Neural crest cell (in vitro differentiated cells): Measurements from ENCODE around the gene TRNP1. TPM values are rescaled to one million over a fixed set of nuclear protein-coding genes. Genes with fewer than 3 reads are reported as not detected.

ENCODE experiments used
- DNase-seq: peaks from one replicate; pipeline ENCODE4 v3.0.0; 2021; ENCODE audit warnings: low read depth, mixed read lengths, low spot score
- H3K27ac Mint-ChIP-seq: one replicate; pipeline ENCODE4 v1.8.0; 2021; ENCODE audit warnings: mild to moderate bottlenecking, mixed read lengths; ENCODE audit not compliant: unreplicated experiment
- H3K27me3 Mint-ChIP-seq: 2 replicates; pipeline ENCODE4 v1.8.0; 2021; ENCODE audit warnings: low read depth, mild to moderate bottlenecking, mixed read lengths
- H3K36me3 Mint-ChIP-seq: 2 replicates; pipeline ENCODE4 v1.8.0; 2021; ENCODE audit warnings: low read depth, mild to moderate bottlenecking, mixed read lengths
- H3K4me1 Mint-ChIP-seq: 2 replicates; pipeline ENCODE4 v1.8.0; 2021; ENCODE audit warnings: mixed read lengths
- H3K4me3 Mint-ChIP-seq: one replicate; pipeline ENCODE4 v1.8.0; 2021; ENCODE audit warnings: mild to moderate bottlenecking, mixed read lengths
- H3K9me3 Mint-ChIP-seq: 2 replicates; pipeline ENCODE4 v1.8.0; 2021; ENCODE audit warnings: mixed read lengths
- CTCF ChIP-seq: fragments of 200-600 bp; sonication (generic); conservative IDR thresholded peaks from 2 replicates; pipeline ENCODE4 v1.5.0; 2021; ENCODE audit warnings: antibody characterized with exemption, mild to moderate bottlenecking
- total RNA-seq: library from RNA; stranded (reverse); gene quantifications from 2 replicates; pipeline ENCODE4 v1.2.1, GENCODE V29; 2021

Gene TRNP1
- total RNA-seq, 1 donor from 2014 or later = 18.7 TPM

DNA sequence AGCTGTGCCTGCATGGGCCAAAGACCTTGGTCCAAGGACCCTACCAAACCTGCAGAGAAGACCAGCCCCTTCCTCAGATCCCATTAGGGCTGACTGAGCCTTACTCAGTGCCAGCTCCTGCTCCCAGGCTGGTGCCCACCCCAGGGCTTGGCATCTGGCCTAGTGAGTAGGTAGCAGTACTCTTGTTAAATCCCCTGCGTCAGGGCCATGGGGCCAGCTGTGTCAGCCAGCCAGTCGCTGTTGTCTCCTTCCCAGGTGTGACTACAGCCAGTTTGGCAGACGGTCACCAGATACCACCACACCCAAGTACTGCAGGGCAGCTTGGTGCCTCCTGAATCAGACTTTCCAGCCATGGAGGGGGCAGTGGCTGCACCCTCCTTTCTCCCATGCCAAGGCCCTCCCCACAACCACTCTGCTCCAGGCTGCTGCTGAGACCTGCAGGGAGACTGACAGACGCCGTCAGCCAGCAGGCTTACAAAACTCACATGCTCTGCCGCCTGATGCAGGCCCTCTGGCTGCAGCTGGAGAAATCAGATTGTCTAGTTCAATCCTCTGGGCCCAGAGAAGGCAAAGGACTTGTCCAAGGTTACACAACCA, 16.2 kb downstream of the TRNP1 start:
- Mint-ChIP-seq H3K9me3 (no peaks in the 10 kb centered on the region), H3K27me3 (peaks cover 17% of the 10 kb centered on the region), H3K4me1 (peaks cover 42% of the 10 kb centered on the region), H3K36me3 (no peaks in the 10 kb centered on the region), H3K4me3 (peak overlapping the region; percentile 75), H3K27ac (no peak overlapping the region)
- TF ChIP-seq CTCF = no peak
- no peak for DNase-seq

DNA sequence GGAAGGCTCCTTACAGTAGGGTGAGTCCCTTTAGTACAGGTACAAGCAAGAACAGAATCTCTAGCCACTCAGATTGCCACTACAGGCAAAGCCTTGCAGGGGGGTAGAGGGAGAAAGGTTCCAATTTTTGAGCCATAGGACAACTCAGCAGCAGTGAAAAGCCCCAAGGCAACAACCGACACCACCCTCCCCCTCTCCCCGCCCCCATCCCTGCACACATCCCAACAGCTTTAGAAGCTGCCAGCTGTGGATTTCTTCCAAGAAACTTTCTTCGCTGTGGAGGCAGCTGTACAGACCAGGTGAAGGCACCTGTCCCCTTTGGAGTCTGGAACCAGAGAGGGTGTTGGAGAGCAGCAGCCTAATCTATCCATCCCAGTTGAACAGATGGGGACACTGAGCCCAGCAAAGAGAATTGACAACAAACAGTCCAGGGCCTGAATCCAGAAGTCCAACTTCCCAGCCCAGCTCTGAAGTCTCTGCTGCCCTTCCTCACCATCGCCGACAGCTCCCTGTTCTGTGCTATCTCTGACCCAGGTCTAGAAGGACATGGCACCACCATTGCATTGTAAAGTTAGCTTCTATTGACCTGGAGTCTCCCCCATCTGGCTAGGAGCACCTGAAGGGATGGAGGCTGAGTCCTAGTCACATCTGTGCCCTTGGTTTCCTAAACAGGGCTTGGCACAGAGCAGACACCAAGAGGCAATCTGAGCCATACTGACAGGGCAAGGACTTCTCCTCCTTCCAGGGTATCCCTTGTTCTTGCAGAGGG, 16.9 kb downstream of the TRNP1 start:
- Mint-ChIP-seq H3K27me3 (peaks cover 17% of the 10 kb centered on the region), H3K9me3 (no peaks in the 10 kb centered on the region), H3K27ac (no peak overlapping the region), H3K4me3 (peak overlapping the region; percentile 75), H3K36me3 (no peaks in the 10 kb centered on the region), H3K4me1 (peaks cover 38% of the 10 kb centered on the region)
- no peak for DNase-seq
- TF ChIP-seq CTCF = no peak

DNA sequence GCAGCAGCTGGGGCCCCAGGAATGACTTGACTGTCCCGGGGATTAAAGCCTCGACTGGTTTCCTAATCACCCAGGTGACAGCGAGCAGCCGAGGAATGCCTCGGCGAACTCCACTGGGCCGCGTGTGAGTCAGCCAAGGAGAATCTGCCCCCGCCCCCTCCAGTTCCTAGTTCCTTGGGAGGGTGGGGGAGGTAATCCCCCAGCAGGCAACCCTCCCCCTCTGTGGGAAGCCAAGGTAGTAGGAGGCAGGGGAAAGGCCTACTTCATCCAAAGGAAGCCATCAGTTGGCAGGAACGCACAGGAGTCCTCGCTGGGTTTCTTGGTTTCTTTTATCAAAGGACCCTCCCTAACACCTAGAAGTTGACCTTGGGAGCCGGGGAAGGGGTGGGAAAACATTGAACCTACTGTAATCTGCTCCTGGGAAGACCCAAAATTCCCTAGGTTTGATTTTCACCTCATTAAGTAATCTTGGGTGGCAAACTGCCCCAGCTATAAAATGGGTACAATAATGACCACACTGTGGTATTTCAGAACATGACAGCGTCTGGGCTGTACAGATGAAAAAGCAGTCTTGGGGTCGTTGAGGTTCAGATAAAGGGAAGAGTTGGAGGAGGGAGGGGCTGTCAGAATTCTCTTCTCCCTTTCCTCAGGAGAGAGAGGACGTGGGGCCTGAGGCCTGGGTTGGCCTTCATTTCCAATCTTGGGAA, 17.7 kb downstream of the TRNP1 start:
- no peak for TF ChIP-seq CTCF
- peak overlapping the region; percentile 75 for H3K4me3 Mint-ChIP-seq
- H3K4me1 Mint-ChIP-seq = peaks cover 38% of the 10 kb centered on the region

DNA sequence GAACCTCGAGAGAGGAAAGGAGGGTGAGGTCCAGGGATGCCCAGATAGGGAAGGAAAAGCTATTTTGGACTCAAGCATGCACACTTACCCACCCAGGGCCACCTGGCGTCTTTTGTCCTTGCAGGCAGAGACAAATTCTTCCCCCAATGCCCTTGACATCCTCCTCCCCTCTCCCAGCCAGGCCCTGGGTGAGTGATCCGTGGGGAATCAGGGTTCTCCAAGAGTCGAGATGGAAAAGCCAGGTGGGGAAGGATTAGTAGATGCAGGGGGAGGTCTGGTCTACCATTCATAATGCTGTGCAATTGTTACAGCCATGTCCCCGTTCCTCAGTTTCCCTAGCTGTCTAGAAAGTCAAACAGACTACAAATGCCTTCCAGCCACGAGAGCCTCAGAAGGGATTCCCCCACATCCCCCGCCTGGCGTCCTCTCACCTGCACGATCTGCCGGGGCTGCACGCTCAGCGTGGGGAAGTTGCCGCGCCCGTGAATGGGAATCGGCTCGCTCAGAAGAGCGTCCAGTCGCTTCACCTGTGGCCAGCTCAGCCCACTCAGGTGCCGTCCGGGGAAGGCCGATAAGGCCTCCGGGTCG, 18.6 kb downstream of the TRNP1 start:
- peaks cover 37% of the 10 kb centered on the region for H3K4me1 Mint-ChIP-seq
- no peak for TF ChIP-seq CTCF

More for the DNA sequence above, 17.7 kb downstream of the TRNP1 start:
- Mint-ChIP-seq H3K9me3 (no peaks in the 10 kb centered on the region), H3K27ac (peak overlapping the region; percentile 43), H3K27me3 (peaks cover 17% of the 10 kb centered on the region), H3K36me3 (no peaks in the 10 kb centered on the region)
- DNase-seq = no peak

DNA sequence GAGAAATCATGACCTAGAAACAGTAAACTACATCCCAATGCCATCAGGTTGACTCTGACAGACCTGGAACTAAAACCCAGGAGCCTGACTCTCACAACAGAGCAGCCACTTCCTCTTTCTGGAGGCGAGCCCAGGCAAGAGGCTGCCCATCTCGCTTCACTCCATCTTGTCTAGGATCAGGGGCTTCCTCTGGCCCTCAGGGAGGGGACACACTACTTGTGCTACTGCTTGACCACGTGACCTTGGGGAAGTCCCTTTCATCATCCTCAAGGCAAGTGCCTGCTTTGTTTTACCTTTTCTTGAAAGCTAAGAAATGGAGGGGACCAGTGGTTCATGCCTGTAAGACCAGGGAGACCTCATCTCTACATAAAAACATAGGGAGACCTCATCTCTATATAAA, 21.8 kb downstream of the TRNP1 start:
- DNase-seq = no peak
- Mint-ChIP-seq H3K27me3 (peaks cover 14% of the 10 kb centered on the region), H3K27ac (no peak overlapping the region), H3K4me3 (no peak overlapping the region), H3K4me1 (peaks cover 26% of the 10 kb centered on the region), H3K9me3 (no peaks in the 10 kb centered on the region), H3K36me3 (no peaks in the 10 kb centered on the region)
- no peak for TF ChIP-seq CTCF

More for the DNA sequence above, 18.6 kb downstream of the TRNP1 start:
- DNase-seq = no peak
- Mint-ChIP-seq H3K27me3 (peaks cover 17% of the 10 kb centered on the region), H3K9me3 (no peaks in the 10 kb centered on the region), H3K36me3 (no peaks in the 10 kb centered on the region), H3K27ac (no peak overlapping the region), H3K4me3 (peak overlapping the region; percentile 75)
